Kidney (tissue), 14 donors: ENCODE data around the gene PLIN5. TPM values are rescaled to one million over a fixed set of nuclear protein-coding genes. Genes with fewer than 3 reads are reported as not detected.

ENCODE experiments used
- DNase-seq, 5 donors: peaks; one replicate each; pipeline ENCODE4 v3.0.0-alpha.2; 2013 to 2020
- FAIRE-seq: peaks from 2 replicates; lab custom pipeline; 2012; peaks lifted over from hg19 to GRCh38; lab: Jason Lieb, UNC
- H3K27ac ChIP-seq, 2 donors: one replicate each; pipeline ENCODE4 v1.7.0; 2013; ENCODE audit warnings: low read depth in 2 of 2, low read length in 2 of 2, inconsistent platforms in 1 of 2
- H3K27me3 ChIP-seq: one replicate; pipeline ENCODE4 v1.7.1; 2013; ENCODE audit warnings: low read length, inconsistent platforms; ENCODE audit not compliant: control insufficient read depth, insufficient read depth
- H3K36me3 ChIP-seq, 3 donors: one replicate each; pipeline versions ENCODE4 v1.7.0 to v1.7.1; 2013; ENCODE audit warnings: low read length in 3 of 3, control low read depth in 1 of 3, inconsistent platforms in 1 of 3; ENCODE audit not compliant: insufficient read depth in 3 of 3, control insufficient read depth in 2 of 3
- H3K4me1 ChIP-seq, 3 donors: one replicate each; pipeline versions ENCODE4 v1.7.0 to v1.7.1; 2013; ENCODE audit warnings: low read length in 3 of 3, inconsistent platforms in 1 of 3, low read depth in 1 of 3; ENCODE audit not compliant: control insufficient read depth in 2 of 3, insufficient read depth in 2 of 3
- H3K4me3 ChIP-seq, 3 donors: one replicate each; pipeline versions ENCODE4 v1.7.0 to v1.8.1; 2013; ENCODE audit warnings: low read length in 3 of 3, control low read depth in 1 of 3, inconsistent platforms in 1 of 3
- H3K9ac ChIP-seq, 3 donors: one replicate each; pipeline versions ENCODE4 v1.7.0 to v1.7.1; 2013; ENCODE audit warnings: low read length in 3 of 3, control low read depth in 1 of 3, inconsistent platforms in 1 of 3
- H3K9me3 ChIP-seq, 3 donors: one replicate each; pipeline versions ENCODE4 v1.7.0 to v1.7.1; 2013; ENCODE audit warnings: low read length in 3 of 3, control low read depth in 1 of 3, inconsistent platforms in 1 of 3; ENCODE audit not compliant: control insufficient read depth in 2 of 3, insufficient read depth in 1 of 3
- intact Hi-C: fragments of 100-400 bp; cut with DNase I; formaldehyde crosslinking; loops from one replicate; pipeline ENCODE4 v1.11.1; 2022
- polyA plus RNA-seq: library from polyadenylated mRNA; stranded (reverse); fragments of 350-450 nt; fragmentation: Illumina TruSeq; extraction: RNeasy Lipid Tissue Mini Kit (QIAGEN cat#74804); gene quantifications from one replicate; pipeline ENCODE4 v1.2.3, GENCODE V29; 2014; ENCODE audit warnings: low read depth, low replicate concordance; ENCODE audit not compliant: insufficient read depth
- total RNA-seq: library from RNA; stranded (reverse); fragmentation: NEBNext Ultra II Directional; extraction: Animal tissue kit (Norgen Biotek cat#: 25700); gene quantifications from one replicate; pipeline ENCODE4 v1.2.1, GENCODE V29; 2021
- TF ChIP-seq, protein P1 (sequence below): IDR thresholded peaks from 3 replicates; pipeline ENCODE4 v1.5.1; 2012; ENCODE audit warnings: mild to moderate bottlenecking, moderate library complexity, borderline replicate concordance; ENCODE audit not compliant: insufficient read depth; ENCODE audit errors: extremely low read depth
- donor health status: control.
- donor health status: control.
- donor health status: control.
- donor health status: control.
- donor health status: control.
- donor health status: DM: yes; HTN: yes; CAD: no.
- donor health status: Normal renal cell carcinoma (clear cell type).

PLIN5 gene
- total and polyA plus RNA-seq, 2 donors from 2014 or later = 21.2 to 30.7 TPM

DNA sequence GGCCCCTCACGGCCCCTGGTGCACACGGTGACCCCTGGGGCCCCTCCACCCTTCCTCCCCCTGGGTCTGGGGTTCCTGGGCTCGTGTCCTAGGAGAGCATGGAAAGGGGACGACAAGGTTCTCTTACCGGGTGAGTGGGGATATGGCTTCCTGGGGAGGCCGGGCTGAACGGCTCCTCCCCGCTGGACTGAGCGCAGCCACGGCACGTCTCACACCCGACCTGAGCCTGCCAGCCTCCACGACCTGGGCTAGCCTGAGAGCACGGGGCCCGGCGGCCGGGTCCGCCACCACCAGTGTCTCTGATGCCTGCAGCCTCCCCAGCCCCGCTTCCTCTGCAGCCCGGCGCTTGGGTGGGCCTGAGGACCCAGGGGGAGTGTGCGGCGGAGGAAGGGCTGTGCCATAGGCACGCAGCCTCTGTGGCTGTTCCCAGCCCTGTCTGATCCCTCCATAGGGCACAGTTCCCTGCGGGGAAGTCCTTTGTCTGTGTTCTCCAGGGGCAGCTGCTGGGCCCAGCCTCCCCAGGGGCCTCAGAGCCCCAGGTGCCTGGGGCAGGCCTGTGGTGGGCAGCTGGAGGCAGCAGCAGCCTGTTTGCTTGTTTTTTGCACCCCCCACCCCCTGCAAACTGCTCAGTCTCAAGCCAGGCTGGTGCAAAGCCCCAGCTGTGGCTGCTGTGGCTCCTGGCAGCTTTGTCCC is 31.7 kb downstream of the PLIN5 start:
- H3K9me3 ChIP-seq = no peaks in the 10 kb centered on the region
- H3K9ac ChIP-seq = no peak overlapping the region
- no peak overlapping the region for H3K4me3 ChIP-seq
- intact Hi-C loops = no loop called here
- TF ChIP-seq, protein P1, sequence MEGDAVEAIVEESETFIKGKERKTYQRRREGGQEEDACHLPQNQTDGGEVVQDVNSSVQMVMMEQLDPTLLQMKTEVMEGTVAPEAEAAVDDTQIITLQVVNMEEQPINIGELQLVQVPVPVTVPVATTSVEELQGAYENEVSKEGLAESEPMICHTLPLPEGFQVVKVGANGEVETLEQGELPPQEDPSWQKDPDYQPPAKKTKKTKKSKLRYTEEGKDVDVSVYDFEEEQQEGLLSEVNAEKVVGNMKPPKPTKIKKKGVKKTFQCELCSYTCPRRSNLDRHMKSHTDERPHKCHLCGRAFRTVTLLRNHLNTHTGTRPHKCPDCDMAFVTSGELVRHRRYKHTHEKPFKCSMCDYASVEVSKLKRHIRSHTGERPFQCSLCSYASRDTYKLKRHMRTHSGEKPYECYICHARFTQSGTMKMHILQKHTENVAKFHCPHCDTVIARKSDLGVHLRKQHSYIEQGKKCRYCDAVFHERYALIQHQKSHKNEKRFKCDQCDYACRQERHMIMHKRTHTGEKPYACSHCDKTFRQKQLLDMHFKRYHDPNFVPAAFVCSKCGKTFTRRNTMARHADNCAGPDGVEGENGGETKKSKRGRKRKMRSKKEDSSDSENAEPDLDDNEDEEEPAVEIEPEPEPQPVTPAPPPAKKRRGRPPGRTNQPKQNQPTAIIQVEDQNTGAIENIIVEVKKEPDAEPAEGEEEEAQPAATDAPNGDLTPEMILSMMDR = no peak
- H3K4me1 ChIP-seq = no peaks in the 10 kb centered on the region
- H3K36me3 ChIP-seq = peaks cover 0 to 2% (median 0%) of the 10 kb centered on the region in 3 donors
- FAIRE-seq (no peak), DNase-seq (no peak)
- H3K27ac ChIP-seq = no peak overlapping the region
- H3K27me3 ChIP-seq = no peaks in the 10 kb centered on the region

DNA sequence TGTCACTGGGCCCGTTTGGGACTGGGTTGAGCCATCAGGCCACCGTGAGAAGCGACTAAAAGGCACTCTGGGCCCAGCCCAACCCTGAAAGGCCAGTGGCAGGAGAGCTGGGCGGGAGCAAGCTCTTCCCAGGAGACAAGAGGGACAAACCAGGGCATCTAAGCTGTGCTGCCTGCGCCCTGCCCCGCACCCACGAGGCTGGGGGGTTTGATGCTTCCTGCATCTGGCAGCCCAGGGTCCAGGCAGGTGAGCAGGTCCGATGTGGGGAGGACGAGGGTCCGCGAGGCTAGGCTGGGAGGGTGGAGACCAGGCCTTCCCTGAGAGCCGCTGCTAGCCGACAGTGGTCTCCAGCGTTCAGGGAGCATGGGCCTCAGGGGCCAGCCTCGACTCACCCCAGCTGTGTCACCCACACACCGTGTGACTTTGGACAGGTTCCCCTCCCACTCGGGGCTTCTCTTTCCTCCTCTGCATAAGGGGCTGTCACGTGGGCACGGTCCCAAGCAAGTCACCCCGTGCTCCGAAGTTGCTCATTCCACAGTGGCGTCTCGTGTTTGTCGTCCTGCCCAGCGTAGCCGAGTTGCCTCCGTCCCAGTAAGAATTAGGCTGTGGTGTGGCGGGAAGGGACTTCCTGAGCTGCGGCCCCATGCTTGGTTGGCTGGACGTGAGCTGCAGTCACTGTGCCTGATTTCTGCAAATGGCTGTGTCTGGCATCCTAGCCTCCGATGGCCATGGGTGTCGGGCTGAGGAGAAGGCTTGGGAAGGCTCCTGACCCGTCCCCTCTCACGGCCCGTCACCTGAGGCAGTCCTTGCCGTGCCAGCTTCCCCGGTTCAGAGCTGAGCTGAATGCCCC is 32.5 kb downstream of the PLIN5 start:
- intact Hi-C loops = no loop called here
- Histone ChIP-seq H3K4me1 (no peaks in the 10 kb centered on the region), H3K4me3 (no peak overlapping the region), H3K27me3 (no peaks in the 10 kb centered on the region), H3K9me3 (no peaks in the 10 kb centered on the region), H3K36me3 (peaks cover 0 to 4% (median 2%) of the 10 kb centered on the region in 3 donors), H3K27ac (no peak overlapping the region), H3K9ac (no peak overlapping the region)
- FAIRE-seq (no peak), DNase-seq (no peak)
- TF ChIP-seq, protein P1 = no peak

DNA sequence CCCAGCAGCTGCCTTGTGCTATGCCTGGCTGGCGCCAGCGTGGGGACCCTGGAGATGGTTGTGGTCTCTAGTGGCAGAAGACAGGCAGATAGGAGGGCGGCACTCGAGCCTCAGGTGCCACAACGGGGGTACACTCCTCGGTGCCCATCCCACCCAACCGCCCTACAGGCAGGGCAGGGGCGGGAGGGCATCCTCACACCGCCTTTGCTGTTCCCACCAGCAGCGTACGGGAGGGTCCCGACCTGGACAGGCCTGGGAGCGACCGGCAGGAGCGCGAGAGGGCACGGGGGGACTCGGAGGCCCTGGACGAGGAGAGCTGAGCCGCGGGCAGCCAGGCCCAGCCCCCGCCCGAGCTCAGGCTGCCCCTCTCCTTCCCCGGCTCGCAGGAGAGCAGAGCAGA is 33.3 kb downstream of the PLIN5 start:
- intact Hi-C loops = no loop called here
- TF ChIP-seq, protein P1 = no peak
- no peaks in the 10 kb centered on the region for H3K9me3 ChIP-seq
- no peak for FAIRE-seq
- H3K9ac ChIP-seq = no peak overlapping the region
- DNase-seq = no peak
- no peak overlapping the region for H3K4me3 ChIP-seq
- H3K27me3 ChIP-seq = no peaks in the 10 kb centered on the region
- no peak overlapping the region for H3K27ac ChIP-seq
- no peaks in the 10 kb centered on the region for H3K4me1 ChIP-seq
- H3K36me3 ChIP-seq = peaks cover 0 to 4% (median 2%) of the 10 kb centered on the region in 3 donors
